Kidney tubule cell (primary cell): ENCODE data around the gene STPG4.

Source experiments
- DNase-seq: peaks from one replicate; pipeline ENCODE4 v3.0.0-alpha.2; 2018; ENCODE audit warnings: low spot score

Gene STPG4

DNA sequence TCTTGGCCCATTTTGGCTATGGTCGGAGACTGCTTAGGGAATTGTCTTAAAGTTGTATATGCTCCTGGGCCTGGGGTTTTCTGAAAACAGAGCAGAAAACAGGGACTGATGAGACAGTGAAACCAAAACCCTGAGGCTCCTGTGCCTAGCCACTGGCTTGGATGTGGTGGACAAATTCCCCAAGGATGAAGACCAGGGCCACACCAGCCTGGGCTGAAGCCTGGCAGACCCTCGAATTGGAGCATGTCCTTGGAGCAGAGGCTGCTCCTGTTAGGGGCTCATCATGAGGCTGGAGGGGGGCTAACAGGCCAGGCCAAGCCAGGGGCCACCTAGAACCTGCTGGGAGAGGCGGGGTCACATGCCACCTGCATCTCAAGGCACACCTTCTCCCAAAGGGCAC is 68.1 kb downstream of the STPG4 start:
- no peak for DNase-seq

GRCh38 chr2:47086571-47086970 is 68.5 kb downstream of the STPG4 start:
- DNase-seq, result no peak

DNA sequence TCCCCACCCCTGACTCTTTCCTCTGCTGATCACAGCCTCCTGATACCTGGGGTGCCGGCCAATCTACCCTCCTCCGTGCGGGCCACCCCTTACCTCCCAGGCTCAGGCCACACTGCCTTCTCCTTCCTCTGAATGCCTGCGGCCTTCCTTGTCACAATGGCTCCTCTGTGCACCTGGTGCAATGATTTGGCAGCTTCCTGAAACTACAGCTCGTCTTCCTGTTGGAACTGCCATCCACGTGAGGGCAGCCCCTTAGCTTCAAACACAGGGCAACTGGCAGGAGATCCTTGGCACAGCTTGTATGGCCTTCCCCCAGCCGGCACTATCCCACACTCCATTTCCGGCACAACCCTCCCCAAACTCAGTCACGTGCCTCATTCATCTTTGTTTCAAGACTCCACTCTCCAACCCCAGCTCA is 69.0 kb downstream of the STPG4 start:
- no peak for DNase-seq

GRCh38 chr2:47083886-47084687 is 71.0 kb downstream of the STPG4 start:
- no peak for DNase-seq

DNA sequence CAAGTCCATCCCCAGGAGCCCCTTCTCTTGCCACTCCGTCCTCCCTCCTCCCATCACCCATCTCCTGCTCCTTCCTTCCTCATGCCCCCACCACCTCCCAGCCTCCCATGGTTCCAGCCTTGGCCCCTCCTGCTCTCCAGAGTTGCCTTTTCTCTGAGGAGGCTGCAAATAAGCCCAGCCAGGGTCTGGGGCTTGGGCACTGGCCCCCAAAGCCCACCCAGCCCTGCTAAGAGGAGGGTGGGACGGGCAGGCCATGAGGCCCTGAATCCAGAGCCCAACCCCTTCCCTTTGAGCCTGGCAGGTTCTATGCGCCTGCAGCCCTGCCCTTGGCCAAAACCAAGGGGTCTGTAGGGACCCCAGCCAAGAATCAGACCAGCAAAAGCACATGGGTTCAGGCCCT is 71.6 kb downstream of the STPG4 start:
- DNase-seq, result no peak

DNA sequence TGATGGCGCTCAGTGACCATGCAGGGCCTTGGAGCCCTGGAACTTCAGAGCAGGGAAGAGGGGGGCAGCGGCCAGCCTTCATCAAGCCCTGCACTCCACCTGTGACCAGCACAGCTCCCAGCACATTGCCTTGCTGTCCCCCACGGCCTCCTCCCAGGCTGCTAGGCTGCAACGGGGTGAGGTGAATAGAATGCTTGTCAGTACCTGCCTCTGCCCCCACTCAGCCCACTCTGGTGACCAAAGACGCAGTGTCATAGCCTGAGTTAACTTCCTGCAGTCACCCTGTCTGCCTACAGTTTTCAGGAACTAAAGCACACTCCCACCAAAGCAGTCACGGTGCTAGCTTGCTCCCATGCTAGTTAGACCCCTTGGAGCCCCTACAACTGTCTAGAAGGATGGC is 72.1 kb downstream of the STPG4 start:
- DNase-seq, result no peak

DNA sequence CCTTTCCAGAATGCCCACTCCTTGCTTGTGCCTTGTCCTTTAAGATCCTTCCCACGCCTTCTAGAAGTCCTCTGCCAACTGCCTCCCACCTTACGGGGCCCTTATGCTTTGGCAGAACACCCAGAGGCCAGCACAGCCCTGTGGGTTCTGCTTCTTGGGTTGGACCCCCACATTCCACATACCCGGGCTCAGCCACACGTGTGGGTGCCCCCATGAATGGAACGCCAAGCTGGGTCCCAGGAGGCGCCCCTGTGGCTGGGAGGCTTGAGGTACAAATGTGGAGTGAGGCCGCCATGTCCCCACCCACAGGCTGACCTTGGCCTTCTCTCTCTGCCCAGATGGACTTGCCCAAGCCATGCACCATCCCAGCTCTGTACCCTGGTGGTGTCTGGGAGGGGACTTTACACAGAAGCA is 74.2 kb downstream of the STPG4 start:
- no peak for DNase-seq

GRCh38 chr2:47079515-47080412 is 75.3 kb downstream of the STPG4 start:
- no peak for DNase-seq

GRCh38 chr2:47078541-47079482 is 76.3 kb downstream of the STPG4 start:
- DNase-seq, result no peak

- DNase-seq, result peak; percentile 31
Observed at GRCh38 chr2:47077442-47078117, 77.5 kb downstream of the STPG4 start.

- peak; percentile 98 for DNase-seq
Observed at GRCh38 chr2:47076586-47077441, 78.3 kb downstream of the STPG4 start.

- DNase-seq, result no peak
Observed at GRCh38 chr2:47076126-47076506, 79.0 kb downstream of the STPG4 start.

DNA sequence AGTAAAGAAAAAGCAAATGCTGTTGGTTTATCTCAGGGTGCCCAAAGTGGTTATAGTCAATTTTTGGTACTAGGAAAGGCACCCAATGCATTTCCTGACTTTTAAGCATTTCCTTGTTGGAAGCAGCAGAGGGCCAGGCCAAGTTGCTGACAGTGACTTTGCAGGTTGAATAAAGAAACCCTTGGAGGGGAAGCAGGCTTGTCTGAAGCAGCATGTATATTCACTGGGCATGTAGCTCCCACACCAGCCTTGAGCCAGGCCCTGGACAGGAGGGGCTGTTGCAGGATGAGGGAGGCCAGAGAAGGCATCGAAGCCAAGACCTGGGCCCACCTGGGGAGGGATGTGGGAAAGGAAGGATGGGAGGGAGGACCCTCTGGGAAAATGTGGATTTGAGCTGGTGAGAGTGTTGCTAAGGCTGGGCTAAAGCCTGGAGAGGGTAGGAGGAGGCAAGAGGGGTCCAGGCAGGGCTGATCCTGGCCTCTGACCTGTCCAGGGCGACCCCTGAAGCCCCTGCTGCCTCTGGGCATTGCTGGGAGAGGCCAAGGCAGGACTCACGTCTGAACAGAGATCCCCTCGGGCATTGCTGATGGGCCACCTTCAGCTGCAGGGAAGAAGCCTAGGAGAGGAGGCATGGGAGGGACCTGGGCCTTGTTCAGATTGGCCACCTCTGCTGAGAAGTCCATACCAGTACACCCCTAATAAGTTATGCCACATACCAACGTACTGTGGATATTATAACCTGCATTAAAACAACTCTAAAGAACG is 79.6 kb downstream of the STPG4 start:
- DNase-seq, result no peak

- no peak for DNase-seq
Observed at GRCh38 chr2:47074691-47075090, 80.4 kb downstream of the STPG4 start.

DNA sequence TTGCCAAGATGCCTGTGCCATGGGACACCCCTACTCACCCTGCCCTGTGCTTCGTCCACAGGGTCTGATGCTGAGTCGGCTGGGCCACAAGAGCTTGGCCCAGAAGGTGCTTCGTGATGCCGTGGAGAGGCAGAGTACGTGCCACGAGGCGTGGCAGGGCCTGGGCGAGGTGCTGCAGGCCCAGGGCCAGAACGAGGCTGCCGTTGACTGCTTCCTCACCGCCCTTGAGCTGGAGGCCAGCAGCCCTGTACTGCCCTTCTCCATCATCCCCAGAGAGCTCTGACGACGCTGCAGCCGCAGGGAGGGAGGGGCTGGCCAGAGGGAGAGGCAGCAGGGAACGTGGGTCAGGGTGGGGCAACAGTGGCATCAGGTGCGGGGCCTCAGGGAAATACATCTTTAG is 81.5 kb downstream of the STPG4 start:
- DNase-seq, result no peak

GRCh38 chr2:47073217-47073616 is 81.9 kb downstream of the STPG4 start:
- no peak for DNase-seq

DNA sequence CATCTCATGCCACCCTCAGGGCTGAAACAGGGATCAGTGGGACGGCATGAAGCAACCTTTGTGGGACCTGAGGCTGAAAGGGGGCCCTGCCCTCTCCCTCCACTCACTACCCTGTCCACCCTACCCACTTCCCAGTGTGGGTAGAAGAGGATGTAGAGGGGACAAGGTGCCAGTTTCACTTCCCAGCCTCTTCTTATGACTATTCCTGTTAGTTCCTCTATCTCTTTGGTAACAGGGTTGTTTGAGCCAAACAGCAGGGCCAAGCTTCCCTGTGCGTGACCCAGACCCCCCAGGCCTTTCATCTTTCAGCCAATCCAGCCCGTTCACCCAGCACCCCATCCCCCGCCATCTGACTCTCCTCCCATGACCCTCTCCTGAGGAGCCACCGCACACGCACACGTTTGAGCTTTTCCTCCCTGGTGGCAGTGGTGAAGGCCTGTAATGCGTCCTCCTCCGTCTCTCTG is 82.3 kb downstream of the STPG4 start:
- no peak for DNase-seq

- no peak for DNase-seq
Observed at GRCh38 chr2:47072018-47072691, 83.0 kb downstream of the STPG4 start.
